ENCODE measurements around the gene INSL4. TPM values are rescaled to one million over a fixed set of nuclear protein-coding genes. Genes with fewer than 3 reads are reported as not detected.

Gene INSL4
- 13.9 to 20.2 TPM (median 15.8 TPM) in 5 replicates for total RNA-seq (2022; extraction: Qiagen RNA extraction)

DNA sequence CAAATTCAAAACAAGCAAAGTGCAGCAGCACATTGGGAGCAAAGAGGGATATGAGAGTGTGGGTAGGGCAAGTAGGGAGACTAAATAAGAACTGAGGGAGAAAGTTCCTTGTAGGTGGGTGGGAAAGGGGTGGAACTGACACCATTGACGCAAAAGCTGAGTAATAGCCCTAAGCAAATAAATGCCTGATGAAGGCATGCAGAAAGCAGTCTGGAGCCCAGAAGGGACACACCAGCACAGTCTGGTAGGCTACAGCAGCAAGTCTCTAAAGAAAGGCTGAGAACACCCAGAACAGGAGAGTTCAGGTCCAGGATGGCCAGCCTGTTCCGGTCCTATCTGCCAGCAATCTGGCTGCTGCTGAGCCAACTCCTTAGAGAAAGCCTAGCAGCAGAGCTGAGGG lies at the start of gene INSL4:
Gene INSL4 (plus strand): TSS at position 208 of the 400 bp plus-strand sequence. CDS start 105 bp downstream, at position 313.

DNA sequence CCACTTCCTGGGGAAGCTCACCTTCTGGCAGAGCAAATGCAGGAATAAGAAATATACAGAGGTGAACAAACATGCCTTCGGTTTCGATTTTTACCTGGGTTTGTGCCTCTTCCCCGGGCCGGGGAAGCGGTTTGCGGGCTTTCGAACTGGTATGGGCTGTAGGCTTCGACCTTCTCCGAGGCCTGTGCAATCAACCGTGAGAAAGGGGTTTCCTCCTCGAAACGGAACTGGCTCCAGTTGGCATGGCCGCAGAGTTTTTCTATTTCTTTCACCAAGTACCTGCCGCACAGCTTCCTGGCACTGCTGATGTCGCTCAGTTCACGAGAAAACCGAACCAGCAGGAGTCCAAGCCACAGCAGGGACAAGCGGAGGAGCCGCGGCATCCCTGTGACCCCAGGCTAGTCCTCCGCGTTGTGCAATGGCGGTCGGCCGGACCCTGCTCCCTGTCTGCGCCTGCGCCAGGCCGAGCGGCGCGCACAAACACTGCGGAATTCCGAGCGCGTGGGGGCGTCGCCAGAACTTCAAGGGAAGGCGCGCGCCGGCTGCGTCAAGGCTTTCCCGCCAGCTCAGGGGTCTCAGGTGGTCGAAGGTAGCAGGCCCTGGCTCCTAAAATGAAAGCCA lies 45.9 kb upstream of the INSL4 start, which contains the start of gene INSL6:
Gene INSL6 (minus strand): TSS at position 420 of the 621 bp plus-strand sequence. CDS start 37 bp downstream, at position 383.

Other genes with a start within 250 kb of the INSL4 start
- 2.4 to 3.6 TPM (median 3.0 TPM) in 5 replicates for gene JAK2, start 246.1 kb upstream of the INSL4 start, total RNA-seq (2022; extraction: Qiagen RNA extraction)
- not detected in 5 replicates for gene INSL6, start 45.8 kb upstream of the INSL4 start, total RNA-seq (2022; extraction: Qiagen RNA extraction)
- 0.21 to 0.52 TPM (median 0.28 TPM) in 3 of 5 replicates, not detected in the others for gene RLN2, start 73.3 kb downstream of the INSL4 start, total RNA-seq (2022; extraction: Qiagen RNA extraction)
- gene RLN1, start 108.5 kb downstream of the INSL4 start, total RNA-seq (2022; extraction: Qiagen RNA extraction) = 0.20 TPM in 1 of 5 replicates, not detected in the others
- 19.2 to 28.2 TPM (median 23.7 TPM) in 5 replicates for gene PLGRKT, start 206.5 kb downstream of the INSL4 start, total RNA-seq (2022; extraction: Qiagen RNA extraction)
- 1.4 to 2.3 TPM (median 1.6 TPM) in 5 replicates for gene CD274, start 219.1 kb downstream of the INSL4 start, total RNA-seq (2022; extraction: Qiagen RNA extraction)

Measured in A549 treated with Mapracorat at 1 μM for 4 hours (cell line).